Dendritic cell treated with granulocyte-macrophage colony-stimulating factor and Interleukin-4, amounts not matched to agents 40 ng/mL and 50 ng/mL, for 4 days (primary cell): ENCODE measurements around the gene TMX2.
"Not testable (repeated sequence)": the region's sequence is repeated elsewhere in the genome, so short reads cannot be mapped to it uniquely, and the experiment has no call there.

Source experiments
- H3K27ac Mint-ChIP-seq: one replicate; pipeline ENCODE4 v1.8.0; 2022; ENCODE audit warnings: mild to moderate bottlenecking, mixed read lengths
- H3K27me3 Mint-ChIP-seq: one replicate; pipeline ENCODE4 v1.8.0; 2022; ENCODE audit warnings: mild to moderate bottlenecking, mixed read lengths
- H3K36me3 Mint-ChIP-seq: one replicate; pipeline ENCODE4 v1.8.0; 2022; ENCODE audit warnings: low read depth, mixed read lengths
- H3K4me1 Mint-ChIP-seq: one replicate; pipeline ENCODE4 v1.8.0; 2022; ENCODE audit warnings: low read depth, mixed read lengths
- H3K4me3 Mint-ChIP-seq: one replicate; pipeline ENCODE4 v1.8.0; 2022; ENCODE audit warnings: mild to moderate bottlenecking, moderate library complexity, mixed read lengths
- H3K9me3 Mint-ChIP-seq: one replicate; pipeline ENCODE4 v1.8.0; 2022; ENCODE audit warnings: mixed read lengths
- intact Hi-C: fragments of 100-400 bp; cut with micrococcal nuclease; formaldehyde crosslinking; loops from one replicate; pipeline ENCODE4 v1.15.0; 2022

TMX2 gene

DNA sequence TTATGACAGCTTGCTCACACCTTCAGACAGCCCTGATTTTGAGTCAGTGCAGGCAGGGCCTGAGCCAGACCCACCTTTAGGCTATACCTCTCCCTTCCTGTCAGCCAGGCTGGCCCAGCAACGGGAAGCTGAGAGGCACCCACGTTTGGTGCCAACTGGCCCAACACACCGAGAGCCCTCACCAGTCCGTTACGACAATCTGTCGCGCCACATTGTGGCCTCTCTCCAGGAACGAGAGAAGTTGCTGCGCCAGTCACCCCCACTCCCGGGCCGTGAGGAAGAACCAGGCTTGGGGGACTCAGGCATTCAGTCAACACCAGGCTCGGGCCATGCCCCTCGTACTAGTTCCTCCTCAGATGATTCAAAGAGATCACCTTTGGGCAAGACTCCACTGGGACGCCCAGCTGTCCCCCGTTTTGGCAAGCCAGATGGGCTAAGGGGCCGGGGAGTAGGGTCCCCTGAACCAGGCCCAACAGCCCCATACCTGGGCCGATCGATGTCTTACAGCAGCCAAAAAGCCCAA, 13.5 kb upstream of the TMX2 start:
- intact Hi-C loops: no loop called here
- Mint-ChIP-seq H3K9me3 (no peaks in the 10 kb centered on the region), H3K4me1 (no peaks in the 10 kb centered on the region), H3K27me3 (no peaks in the 10 kb centered on the region), H3K27ac (no peak overlapping the region), H3K4me3 (no peak overlapping the region), H3K36me3 (peaks cover 99% of the 10 kb centered on the region)

GRCh38 chr11:57699813-57700212, 12.6 kb upstream of the TMX2 start:
- intact Hi-C loops: no loop called here
- H3K4me1 Mint-ChIP-seq: no peaks in the 10 kb centered on the region
- no peaks in the 10 kb centered on the region for H3K27me3 Mint-ChIP-seq
- H3K27ac Mint-ChIP-seq: no peak overlapping the region
- no peak overlapping the region for H3K4me3 Mint-ChIP-seq
- peaks cover 99% of the 10 kb centered on the region for H3K36me3 Mint-ChIP-seq
- no peaks in the 10 kb centered on the region for H3K9me3 Mint-ChIP-seq

DNA sequence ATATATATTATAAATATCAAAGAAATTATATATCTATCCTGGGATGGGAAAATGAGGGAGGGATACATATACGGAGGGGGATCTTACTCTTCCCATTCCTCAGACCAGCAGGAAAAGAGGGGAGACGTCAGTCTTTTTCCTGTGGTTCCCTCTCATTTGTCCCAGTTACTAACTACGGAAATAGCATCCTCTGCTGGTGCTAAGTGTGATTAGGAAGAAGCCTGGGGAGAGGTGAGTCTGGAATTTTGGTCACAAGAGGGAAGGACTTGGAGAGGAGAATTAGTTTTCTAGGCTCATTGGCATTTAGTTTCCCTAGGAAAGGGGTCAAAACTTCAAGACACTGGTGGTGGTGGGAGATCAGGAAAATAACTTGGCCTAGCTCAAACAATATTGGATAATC, 12.0 kb upstream of the TMX2 start:
- Mint-ChIP-seq H3K27ac (no peak overlapping the region), H3K9me3 (no peaks in the 10 kb centered on the region), H3K36me3 (peaks cover 99% of the 10 kb centered on the region), H3K4me3 (no peak overlapping the region), H3K4me1 (no peaks in the 10 kb centered on the region), H3K27me3 (no peaks in the 10 kb centered on the region)
- intact Hi-C loops: no loop called here

DNA sequence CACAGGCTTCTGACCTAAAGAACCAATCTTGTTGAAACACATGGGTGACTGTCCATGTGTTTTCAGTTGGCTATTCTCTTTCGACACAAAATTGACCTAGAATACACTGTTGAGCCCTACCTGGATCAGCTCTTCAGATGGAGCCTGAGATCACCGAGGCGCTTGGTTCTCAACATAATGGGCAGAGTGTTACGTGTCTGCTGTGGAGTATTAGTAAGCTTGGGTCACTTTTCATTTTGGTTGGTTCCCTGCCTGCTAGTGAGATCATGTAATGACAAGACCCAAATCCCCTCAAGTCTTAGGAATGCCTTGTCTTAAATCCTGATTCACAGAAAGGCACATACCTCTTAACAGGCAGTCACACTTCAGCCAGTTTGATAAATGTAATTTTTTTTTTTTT, 9.1 kb upstream of the TMX2 start:
- no peak overlapping the region for H3K27ac Mint-ChIP-seq
- peaks cover 8% of the 10 kb centered on the region for H3K4me1 Mint-ChIP-seq
- peaks cover 84% of the 10 kb centered on the region for H3K36me3 Mint-ChIP-seq

DNA sequence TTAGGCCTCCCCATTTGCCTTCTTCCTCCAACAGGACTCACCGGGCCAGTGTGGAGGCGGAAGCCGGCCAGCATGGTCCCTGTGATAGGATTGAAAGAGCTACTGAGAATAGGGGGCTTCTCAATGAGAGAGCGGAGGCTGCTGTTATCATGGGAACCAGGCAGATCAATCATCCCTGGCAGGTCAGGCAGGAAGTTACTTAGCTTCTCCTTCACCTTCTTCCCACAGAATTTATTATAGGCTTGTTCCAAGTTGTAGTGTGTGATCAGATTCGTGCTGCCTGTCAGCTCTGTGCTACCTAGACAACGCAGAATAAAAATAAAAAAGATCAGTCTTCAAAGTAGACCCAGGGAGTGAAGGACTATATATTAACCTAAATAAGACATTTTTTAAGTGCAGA, 7.5 kb upstream of the TMX2 start:
- Mint-ChIP-seq H3K27me3 (no peaks in the 10 kb centered on the region), H3K4me1 (peaks cover 17% of the 10 kb centered on the region), H3K36me3 (peaks cover 84% of the 10 kb centered on the region), H3K9me3 (no peaks in the 10 kb centered on the region), H3K4me3 (no peak overlapping the region), H3K27ac (no peak overlapping the region)
- intact Hi-C loops: no loop called here

More for the DNA sequence above, 9.1 kb upstream of the TMX2 start:
- H3K9me3 Mint-ChIP-seq: no peaks in the 10 kb centered on the region
- no peaks in the 10 kb centered on the region for H3K27me3 Mint-ChIP-seq
- no peak overlapping the region for H3K4me3 Mint-ChIP-seq
- intact Hi-C loops: no loop called here

DNA sequence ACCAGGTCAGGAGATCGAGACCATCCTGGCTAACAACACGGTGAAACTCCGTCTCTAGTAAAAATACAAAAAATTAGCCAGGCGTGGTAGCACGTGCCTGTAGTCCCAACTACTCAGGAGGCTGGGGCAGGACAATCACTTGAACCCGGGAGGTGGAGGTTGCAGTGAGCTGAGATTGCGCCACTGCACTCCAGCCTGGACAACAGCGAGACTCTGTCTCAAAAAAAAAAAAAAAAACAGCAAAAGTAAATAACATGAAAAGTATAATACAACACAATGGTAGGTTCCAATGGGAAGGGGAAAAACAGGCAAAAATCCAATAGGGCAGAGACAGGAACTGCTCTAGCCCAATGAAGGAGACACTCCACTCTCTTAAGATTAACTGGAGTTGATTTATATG, 7.0 kb upstream of the TMX2 start:
- intact Hi-C loops, H3K27ac Mint-ChIP-seq, H3K9me3 Mint-ChIP-seq, H3K4me3 Mint-ChIP-seq, H3K27me3 Mint-ChIP-seq: not testable (repeated sequence)
- H3K36me3 Mint-ChIP-seq: peaks cover 83% of the 10 kb centered on the region
- peaks cover 22% of the 10 kb centered on the region for H3K4me1 Mint-ChIP-seq

DNA sequence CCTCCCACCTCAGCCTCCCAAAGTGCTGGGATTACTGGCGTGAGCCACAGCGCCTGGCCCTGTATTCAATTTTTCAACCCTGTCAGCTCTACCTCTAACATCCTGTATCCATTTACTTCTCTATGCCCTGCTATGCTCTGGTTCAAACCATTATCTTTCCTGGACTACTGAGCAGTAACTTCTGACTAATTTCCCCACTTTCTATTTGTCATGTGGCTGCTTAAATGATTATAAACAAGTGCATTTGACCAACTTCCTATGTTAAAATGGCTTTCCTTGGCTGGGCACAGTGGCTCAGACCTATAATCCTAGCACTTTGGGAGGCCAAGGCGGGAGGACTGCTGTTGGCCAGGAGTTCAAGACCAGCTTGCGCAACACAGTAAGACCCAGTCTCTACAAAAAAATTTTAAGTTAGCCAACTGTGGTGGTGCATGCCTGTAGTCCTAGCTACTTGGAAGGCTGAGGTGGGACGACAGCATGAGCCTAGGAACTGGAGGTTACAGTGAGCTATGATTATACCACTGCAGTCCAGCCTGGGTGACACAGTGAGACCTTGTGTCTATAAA, 2.5 kb upstream of the TMX2 start:
- H3K27ac Mint-ChIP-seq: peak overlapping the region; percentile 13
- no peaks in the 10 kb centered on the region for H3K27me3 Mint-ChIP-seq
- peaks cover 54% of the 10 kb centered on the region for H3K36me3 Mint-ChIP-seq
- intact Hi-C loops: no loop called here
- no peaks in the 10 kb centered on the region for H3K9me3 Mint-ChIP-seq
- no peak overlapping the region for H3K4me3 Mint-ChIP-seq
- peaks cover 50% of the 10 kb centered on the region for H3K4me1 Mint-ChIP-seq

DNA sequence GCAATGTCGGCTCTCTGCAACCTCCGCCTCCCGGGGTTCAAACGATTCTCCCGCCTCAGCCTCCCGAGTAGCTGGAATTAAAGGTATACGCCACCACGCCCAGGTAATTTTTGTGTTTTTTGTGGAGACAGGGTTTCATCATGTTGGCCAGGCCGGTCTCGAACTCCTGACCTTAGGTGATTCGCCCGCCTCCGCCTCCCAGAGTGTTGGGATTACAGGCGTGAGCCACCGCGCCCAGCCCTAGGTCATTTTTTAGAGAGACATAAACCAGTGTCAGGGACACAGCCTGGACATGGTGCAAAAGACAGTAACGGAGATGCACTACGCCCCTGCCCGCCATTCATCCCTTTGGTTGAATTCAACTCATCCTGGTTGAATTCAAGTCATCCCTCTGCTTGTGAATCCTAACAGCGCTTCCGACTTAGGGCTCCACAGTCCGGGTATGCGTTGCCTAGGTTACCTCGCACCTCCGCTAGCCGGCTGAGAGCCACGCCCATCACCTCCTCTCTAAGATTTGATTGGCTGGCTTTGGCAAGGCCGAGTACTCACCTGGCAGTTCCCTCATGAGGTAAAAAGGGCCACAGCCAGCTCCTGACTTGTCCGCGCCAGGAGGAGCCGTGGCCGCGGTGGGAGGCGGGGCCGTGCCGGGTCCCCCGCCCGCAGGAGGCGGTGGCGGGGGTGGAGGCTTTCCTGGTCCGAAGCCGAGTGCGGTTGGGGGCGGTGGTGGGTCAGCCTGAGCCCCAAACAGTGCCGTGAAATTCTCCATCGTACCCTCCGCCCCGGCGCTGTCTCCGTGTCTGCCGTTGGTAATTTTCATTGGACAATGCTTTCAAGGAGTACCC, 758 bp upstream of the TMX2 start, which contains the start of gene MED19:
Gene MED19 (minus strand): TSS at position 802 of the 842 bp plus-strand sequence. CDS start 36 bp downstream, at position 766.
- Mint-ChIP-seq H3K27ac (peak within 1 kb of the TSS; percentile 98), H3K27me3 (no peaks in the 10 kb centered on the region), H3K9me3 (no peaks in the 10 kb centered on the region)

DNA sequence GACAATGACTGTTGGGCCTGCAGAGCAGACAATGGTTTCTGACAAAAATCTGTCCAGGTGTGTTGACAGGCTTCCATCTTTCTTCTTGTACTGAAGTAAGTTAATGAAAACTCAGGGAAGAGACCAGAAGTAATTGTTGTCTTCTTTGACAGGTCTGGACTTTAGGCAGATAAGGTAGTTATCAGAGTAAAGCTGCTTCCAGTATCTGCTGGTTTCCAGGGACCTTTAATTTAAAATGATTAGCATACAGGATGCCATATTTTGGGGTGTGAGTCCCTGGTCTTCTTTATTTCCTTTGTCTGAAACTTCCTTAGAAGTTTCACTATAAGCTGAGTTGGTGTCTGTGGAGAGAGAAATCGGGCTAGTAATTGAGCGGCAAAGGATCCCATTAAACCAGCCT, 1.4 kb downstream of the TMX2 start:
- H3K9me3 Mint-ChIP-seq: no peaks in the 10 kb centered on the region
- intact Hi-C loops: loop anchor here (2.0 kb wide), 2 partner anchors 21 to 87 kb away; no protein-coding TSS in a partner anchor
- peak overlapping the region; percentile 97 for H3K4me3 Mint-ChIP-seq
- peaks cover 37% of the 10 kb centered on the region for H3K4me1 Mint-ChIP-seq
- H3K27me3 Mint-ChIP-seq: no peaks in the 10 kb centered on the region
- peaks cover 52% of the 10 kb centered on the region for H3K36me3 Mint-ChIP-seq
- H3K27ac Mint-ChIP-seq: peak overlapping the region; percentile 98

More for the DNA sequence above, 758 bp upstream of the TMX2 start, which contains the start of gene MED19:
- Mint-ChIP-seq H3K36me3 (peaks cover 41% of the 10 kb centered on the region), H3K4me3 (peak within 1 kb of the TSS; percentile 97), H3K4me1 (peaks cover 50% of the 10 kb centered on the region)
- intact Hi-C loops: loop anchor here (1.0 to 2.0 kb wide), 5 partner anchors 30 to 142 kb away; partner anchors contain the start of genes CLP1 and SELENOH

DNA sequence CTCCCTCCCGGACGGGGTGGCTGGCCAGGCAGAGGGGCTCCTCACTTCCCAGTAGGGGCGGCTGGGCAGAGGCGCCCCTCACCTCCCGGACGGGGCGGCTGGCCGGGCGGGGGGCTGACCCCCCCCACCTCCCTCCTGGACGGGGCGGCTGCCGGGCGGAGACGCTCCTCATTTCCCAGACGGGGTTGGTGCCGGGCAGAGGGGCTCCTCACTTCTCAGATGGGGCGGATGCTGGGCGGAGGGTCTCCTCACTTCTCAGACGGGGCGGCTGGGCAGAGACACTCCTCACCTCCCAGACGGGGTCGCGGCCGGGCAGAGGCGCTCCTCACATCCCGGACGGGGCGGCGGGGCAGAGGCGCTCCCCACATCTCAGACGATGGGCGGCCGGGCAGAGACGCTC, 4.3 kb downstream of the TMX2 start:
- intact Hi-C loops: not testable (repeated sequence)

DNA sequence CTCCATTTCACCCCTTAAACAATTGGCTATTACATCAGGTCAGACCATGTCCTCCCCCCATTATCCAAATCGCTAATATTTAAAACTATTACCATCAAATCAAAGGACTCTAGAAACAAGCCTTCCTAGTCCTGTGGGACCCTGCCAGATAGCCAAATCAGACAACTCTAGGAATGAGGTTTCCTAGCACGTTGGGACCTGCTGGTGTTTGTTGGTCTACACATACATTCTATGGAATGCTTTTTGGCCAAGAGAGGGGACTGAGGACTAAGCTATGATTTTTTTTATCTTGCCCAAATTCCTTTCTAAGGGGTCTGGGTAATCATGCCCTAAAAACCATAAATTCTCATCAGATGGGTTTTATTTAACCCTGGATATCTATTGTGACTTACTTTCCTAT, 14.8 kb downstream of the TMX2 start:
- no peaks in the 10 kb centered on the region for H3K9me3 Mint-ChIP-seq
- no peaks in the 10 kb centered on the region for H3K27me3 Mint-ChIP-seq
- intact Hi-C loops: no loop called here
- no peak overlapping the region for H3K27ac Mint-ChIP-seq
- no peak overlapping the region for H3K4me3 Mint-ChIP-seq
- H3K36me3 Mint-ChIP-seq: peaks cover 42% of the 10 kb centered on the region
- H3K4me1 Mint-ChIP-seq: peaks cover 11% of the 10 kb centered on the region

More for the DNA sequence above, 4.3 kb downstream of the TMX2 start:
- not testable (repeated sequence) for H3K9me3 Mint-ChIP-seq, H3K27ac Mint-ChIP-seq, H3K27me3 Mint-ChIP-seq, H3K4me3 Mint-ChIP-seq
- H3K36me3 Mint-ChIP-seq: peaks cover 55% of the 10 kb centered on the region
- peaks cover 17% of the 10 kb centered on the region for H3K4me1 Mint-ChIP-seq

DNA sequence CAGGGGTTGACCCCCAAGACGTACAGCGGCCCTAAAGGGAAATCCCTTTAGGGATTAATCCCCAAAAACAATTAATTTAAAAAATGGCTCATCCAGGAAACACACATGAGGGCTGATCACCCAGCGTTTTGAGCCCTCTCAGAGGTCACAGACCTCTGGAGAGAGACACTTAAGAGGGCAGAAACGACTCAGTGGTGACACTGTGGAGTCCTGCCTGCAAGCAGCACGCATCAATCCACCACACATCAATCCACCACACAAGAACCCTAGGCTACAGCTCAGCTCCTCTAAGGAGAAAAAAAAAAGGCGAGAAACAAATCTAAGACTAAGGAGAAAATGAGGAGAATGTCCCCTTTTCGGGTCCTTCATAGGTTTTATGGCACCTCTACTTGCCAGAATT, 16.4 kb downstream of the TMX2 start:
- Mint-ChIP-seq H3K36me3 (peaks cover 35% of the 10 kb centered on the region), H3K27me3 (no peaks in the 10 kb centered on the region), H3K27ac (no peak overlapping the region), H3K4me3 (no peak overlapping the region), H3K4me1 (peaks cover 13% of the 10 kb centered on the region), H3K9me3 (no peaks in the 10 kb centered on the region)
- intact Hi-C loops: no loop called here

- Mint-ChIP-seq H3K36me3 (peaks cover 42% of the 10 kb centered on the region), H3K27me3 (no peaks in the 10 kb centered on the region), H3K4me1 (peaks cover 13% of the 10 kb centered on the region), H3K4me3 (no peak overlapping the region), H3K9me3 (no peaks in the 10 kb centered on the region), H3K27ac (no peak overlapping the region)
- intact Hi-C loops: no loop called here
Observed at GRCh38 chr11:57729479-57729878, 17.1 kb downstream of the TMX2 start.

DNA sequence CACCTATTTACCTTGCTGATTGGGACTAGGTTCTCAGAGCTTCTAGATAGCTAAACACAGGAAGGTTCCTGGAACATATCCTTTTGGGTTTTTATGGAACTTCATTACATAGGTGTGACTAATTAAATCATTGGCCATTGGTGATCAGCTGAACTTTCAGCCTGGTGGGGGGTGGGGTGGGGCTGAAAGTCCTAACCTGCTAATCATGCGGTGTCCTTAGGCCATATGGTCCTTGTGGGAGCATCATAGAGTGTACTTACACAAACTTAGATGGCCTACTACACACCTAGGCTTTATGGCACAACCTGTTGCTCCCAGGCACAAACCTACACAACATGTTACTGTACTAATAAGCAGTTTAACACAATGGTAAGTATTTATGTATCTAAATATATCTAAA, 20.3 kb downstream of the TMX2 start:
- Mint-ChIP-seq H3K27me3 (no peaks in the 10 kb centered on the region), H3K4me3 (no peak overlapping the region), H3K9me3 (no peaks in the 10 kb centered on the region), H3K4me1 (peaks cover 13% of the 10 kb centered on the region), H3K27ac (no peak overlapping the region), H3K36me3 (peaks cover 66% of the 10 kb centered on the region)
- intact Hi-C loops: no loop called here
